ENCODE measurements around the gene SAMSN1.

- TF ChIP-seq CTCF (IDR thresholded peaks at IDR 0.05 in 4 of 5, conservative IDR thresholded peaks at IDR 0.05 in 1 of 5) (no peak), POLR2A (IDR thresholded peaks at IDR 0.05) (no peak)
Measured at GRCh38 chr21:14569026-14569621, 23.0 kb upstream of the SAMSN1 start.
